GM12878 (cell line): ENCODE results near the gene TM9SF4. TPM values are rescaled to one million over a fixed set of nuclear protein-coding genes. Genes with fewer than 3 reads are reported as not detected.

Experiments used
- ATAC-seq: fragments of 200-7000 bp; cut with Tn5 transposase; 3 replicates; pipeline ENCODE4 v1.9.1; 2020; ENCODE audit warnings: mild to moderate bottlenecking, moderate library complexity
- BruUV-seq: library from RNA; stranded (reverse); fragments of 400-500 nt; replicated peaks from 2 replicates; lab custom pipeline; 2021; lab: Mats Ljungman, UMichigan
- CTCF ChIA-PET: fragments of 300-600 bp; sonication (Branson Sonifier 250); formaldehyde crosslinking; extraction: SDS; loops from one replicate; lab custom pipeline; 2021; ENCODE audit warnings: inconsistent platforms; lab: Yijun Ruan, JAX
- POLR2A ChIA-PET: fragments of 350-600 bp; formaldehyde crosslinking; extraction: SDS; loops from one replicate; lab custom pipeline; 2021; ENCODE audit warnings: inconsistent platforms; lab: Charles Lee
- RAD21 ChIA-PET: fragments of 300-600 bp; sonication (Branson Sonifier 250); formaldehyde crosslinking; loops from one replicate; lab custom pipeline; 2023; ENCODE audit warnings: antibody characterized with exemption; ENCODE audit not compliant: unreplicated experiment; lab: Charles Lee
- SMC1A ChIA-PET: fragments of 300-600 bp; sonication (Branson Sonifier 250); formaldehyde crosslinking; loops from one replicate; lab custom pipeline; 2023; ENCODE audit not compliant: unreplicated experiment, uncharacterized antibody; lab: Charles Lee
- DNase-seq: peaks from one replicate; pipeline ENCODE4 v3.0.0-alpha.2; 2011; ENCODE audit warnings: low read depth, low spot score
- FAIRE-seq: peaks from 3 replicates; lab custom pipeline; 2011; peaks lifted over from hg19 to GRCh38; lab: Jason Lieb, UNC
- H2AFZ ChIP-seq: 2 replicates; pipeline ENCODE4 v1.6.0; 2011; ENCODE audit warnings: low read depth, low read length, control low read depth; ENCODE audit not compliant: control insufficient read depth
- H3K27ac ChIP-seq: 2 replicates; pipeline ENCODE4 v1.5.1; 2011; ENCODE audit warnings: control low read depth; ENCODE audit not compliant: control insufficient read depth, insufficient read depth
- H3K27me3 ChIP-seq, 2 experiments: replicated peaks in 1 of 2; 2 replicates each; pipeline versions ENCODE4 v1.6.0 to v1.6.1; 2011; ENCODE audit warnings: low read length in 1 of 2; ENCODE audit not compliant: control insufficient read depth in 2 of 2, insufficient read depth in 2 of 2
- H3K36me3 ChIP-seq, 2 experiments: 2 replicates each; pipeline ENCODE4 v1.5.1; 2011; ENCODE audit warnings: low read length in 1 of 2; ENCODE audit not compliant: control insufficient read depth in 2 of 2, insufficient read depth in 2 of 2
- H3K4me1 ChIP-seq: 2 replicates; pipeline ENCODE4 v1.6.1; 2011; ENCODE audit warnings: mild to moderate bottlenecking, low read length, moderate library complexity, mixed read lengths; ENCODE audit not compliant: control insufficient read depth, insufficient read depth
- H3K4me2 ChIP-seq: 2 replicates; pipeline ENCODE4 v1.6.0; 2011; ENCODE audit warnings: control low read depth; ENCODE audit not compliant: control insufficient read depth, insufficient read depth
- H3K4me3 ChIP-seq: fragments of 200-600 bp; sonication (generic); 2 replicates; pipeline ENCODE4 v1.5.1; 2016
- H3K79me2 ChIP-seq: 2 replicates; pipeline ENCODE4 v1.6.0; 2011; ENCODE audit warnings: low read length; ENCODE audit not compliant: control insufficient read depth, insufficient read depth
- H3K9ac ChIP-seq: 2 replicates; pipeline ENCODE4 v1.8.0; 2011; ENCODE audit warnings: low read length, control low read depth, mixed read lengths; ENCODE audit not compliant: control insufficient read depth, insufficient read depth
- H3K9me3 ChIP-seq: replicated peaks from 3 replicates; pipeline ENCODE4 v1.5.1; 2011; ENCODE audit warnings: mild to moderate bottlenecking, low read length; ENCODE audit not compliant: control insufficient read depth, insufficient read depth
- H4K20me1 ChIP-seq: 2 replicates; pipeline ENCODE4 v1.6.0; 2011; ENCODE audit not compliant: control insufficient read depth, insufficient read depth
- CBX5 ChIP-seq: sonication (generic); IDR thresholded peaks from 2 replicates; pipeline ENCODE4 v1.6.1; 2016; ENCODE audit warnings: low read depth, moderate library complexity, mild to moderate bottlenecking, inconsistent platforms
- CREB1 ChIP-seq: IDR thresholded peaks from 2 replicates; pipeline ENCODE4 v1.6.1; 2012; ENCODE audit warnings: low read depth, mild to moderate bottlenecking, inconsistent platforms
- IRF4 ChIP-seq: IDR thresholded peaks from 2 replicates; pipeline ENCODE4 v1.6.1; 2011; ENCODE audit warnings: low read depth, low read length
- POLR2AphosphoS2 ChIP-seq: IDR thresholded peaks from 2 replicates; pipeline ENCODE4 v1.6.1; 2011; ENCODE audit warnings: low read depth, mild to moderate bottlenecking, low read length, improper control_type of control experiment, moderate library complexity
- SPI1 ChIP-seq: IDR thresholded peaks from 2 replicates; pipeline ENCODE4 v1.6.1; 2011; ENCODE audit warnings: low read depth, mild to moderate bottlenecking, low read length, moderate library complexity, borderline replicate concordance; ENCODE audit not compliant: insufficient read depth
- WGBS: methylation state at CpG from one replicate; pipeline ENCODE4 v1.1.6; 2016; ENCODE audit warnings: low lambda C conversion rate; ENCODE audit not compliant: insufficient replicate concordance, insufficient coverage; ENCODE audit errors: missing lambda C conversion rate; 5-methylcytosine and 5-hydroxymethylcytosine counted together
- in situ Hi-C: fragments of 300-500 bp; cut with MboI; formaldehyde crosslinking; loops from 9 replicates; pipeline ENCODE4 v1.14.3; 2018; ENCODE audit warnings: mixed read lengths
- intact Hi-C: fragments of 100-400 bp; cut with micrococcal nuclease; formaldehyde crosslinking; loops from one replicate; pipeline ENCODE4 v1.14.2; 2022; ENCODE audit not compliant: unreplicated experiment
- polyA plus RNA-seq, 11 experiments: library from polyadenylated mRNA; depleted of rRNA in 4 of 11; unstranded in 6 of 11; stranded (reverse) in 5 of 11; fragments of >200 nt; fragmentation: Nextera tagmentation in 4 of 11; fragmentation: Illumina TruSeq in 1 of 11; extraction: Ambion mirVana in 4 of 11; extraction: Trizol in 1 of 11; gene quantifications; 1 replicate in 1 of 11; 2 replicates in 10 of 11; pipeline versions ENCODE4 v1.2.1 to v1.2.3, GENCODE V29; 2011 to 2016; ENCODE audit warnings: inconsistent platforms in 2 of 11, missing spikeins in 2 of 11, low read depth in 1 of 11
- total RNA-seq, 4 experiments: library from RNA; depleted of rRNA in 3 of 4; stranded (reverse); fragments of >200 nt in 3 of 4; fragmentation: Illumina TruSeq in 1 of 4; extraction: Trizol in 1 of 4; gene quantifications; 2 replicates each; pipeline versions ENCODE4 v1.2.1 to v1.2.3, GENCODE V29; 2013 to 2021
- TF ChIP-seq, protein P1 (sequence below): fragments of 450-650 bp; IDR thresholded peaks from 2 replicates; pipeline ENCODE4 v1.6.1; 2017; ENCODE audit warnings: borderline replicate concordance

TM9SF4 gene
- total and polyA plus RNA-seq, 10 of the 15 experiments (the other 5 are each of a cell fraction or from before 2014, with no cell fraction given), result 8.5 to 47.8 (median 24.3) TPM

DNA sequence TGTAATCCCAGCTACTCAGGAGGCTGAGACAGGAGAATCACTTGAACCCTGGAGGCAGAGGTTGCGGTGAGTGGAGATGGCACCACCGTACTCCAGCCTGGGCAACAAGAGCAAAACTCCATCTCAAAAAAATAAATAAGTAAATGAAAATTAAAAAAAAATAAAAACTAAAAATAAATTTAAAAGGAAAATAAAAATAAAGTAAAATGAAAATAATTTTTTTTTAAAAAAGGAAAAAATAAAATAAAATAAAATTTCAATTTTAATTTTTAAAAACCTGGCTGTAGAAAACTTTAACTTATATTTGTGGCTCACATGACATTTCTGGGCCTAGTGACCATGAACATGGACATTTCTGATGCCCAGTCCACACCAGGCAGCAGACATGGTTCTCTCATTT, 41.3 kb upstream of the TM9SF4 start:
- FAIRE-seq (no peak), DNase-seq (no peak), ATAC-seq (no peak)
- BruUV-seq, result no TSS peak
- WGBS, result 100% methylated on average over 2 of the region's 2 CpGs
- ChIA-PET POLR2A (interaction anchor here (0.6 to 1.9 kb wide), 3 partner anchors 10 to 604 kb away, joined by 3 to 5 read pairs (median 3); no protein-coding TSS in a partner anchor), RAD21 (interaction anchor here (0.9 to 17.3 kb wide), 7 partner anchors 13 to 33 kb away, joined by 3 to 215 read pairs (median 3); no protein-coding TSS in a partner anchor), SMC1A (interaction anchor here (0.8 to 8.7 kb wide), 7 partner anchors 9 to 149 kb away, joined by 3 to 108 read pairs (median 6); no protein-coding TSS in a partner anchor), CTCF (interaction anchor here (0.7 to 1.3 kb wide), 4 partner anchors 16 to 36 kb away, joined by 3 to 6 read pairs (median 4); no protein-coding TSS in a partner anchor)
- H3K4me1 ChIP-seq, result peaks cover 48% of the 10 kb centered on the region
- in situ Hi-C loops, result no loop called here
- TF ChIP-seq CBX5 (no peak), POLR2AphosphoS2 (no peak), SPI1 (no peak), IRF4 (no peak), CREB1 (no peak)
- TF ChIP-seq, protein P1, sequence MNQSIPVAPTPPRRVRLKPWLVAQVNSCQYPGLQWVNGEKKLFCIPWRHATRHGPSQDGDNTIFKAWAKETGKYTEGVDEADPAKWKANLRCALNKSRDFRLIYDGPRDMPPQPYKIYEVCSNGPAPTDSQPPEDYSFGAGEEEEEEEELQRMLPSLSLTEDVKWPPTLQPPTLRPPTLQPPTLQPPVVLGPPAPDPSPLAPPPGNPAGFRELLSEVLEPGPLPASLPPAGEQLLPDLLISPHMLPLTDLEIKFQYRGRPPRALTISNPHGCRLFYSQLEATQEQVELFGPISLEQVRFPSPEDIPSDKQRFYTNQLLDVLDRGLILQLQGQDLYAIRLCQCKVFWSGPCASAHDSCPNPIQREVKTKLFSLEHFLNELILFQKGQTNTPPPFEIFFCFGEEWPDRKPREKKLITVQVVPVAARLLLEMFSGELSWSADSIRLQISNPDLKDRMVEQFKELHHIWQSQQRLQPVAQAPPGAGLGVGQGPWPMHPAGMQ, result no peak
- H3K36me3 ChIP-seq, result no peaks in the 10 kb centered on the region
- no peaks in the 10 kb centered on the region for H3K79me2 ChIP-seq
- H3K9ac ChIP-seq, result no peak overlapping the region
- peak overlapping the region; percentile 22; the same call in 1 of the 2 replicates for H3K27ac ChIP-seq
- no peaks in the 10 kb centered on the region for H4K20me1 ChIP-seq
- H3K4me3 ChIP-seq, result no peak overlapping the region
- intact Hi-C loops, result no loop called here
- no peaks in the 10 kb centered on the region for H3K27me3 ChIP-seq
- H3K4me2 ChIP-seq, result 0 out of 2 replicates have a peak overlapping the region, but pooled peaks have one; percentile 57
- no peaks in the 10 kb centered on the region; the same call in 2 of the 3 replicates for H3K9me3 ChIP-seq
- H2AFZ ChIP-seq, result no peak overlapping the region
